AG10803 (cell line): ENCODE results near the gene CZIB.

Source experiments
- DNase-seq: peaks from one replicate; pipeline ENCODE4 v3.0.0; 2010; ENCODE audit warnings: low read depth
- H3K4me3 ChIP-seq: 2 replicates; pipeline ENCODE4 v1.5.1; 2011; ENCODE audit warnings: mild to moderate bottlenecking, low read length, control low read depth
- CTCF ChIP-seq: conservative IDR thresholded peaks from 2 replicates; pipeline ENCODE4 v1.5.1; 2011; ENCODE audit warnings: mild to moderate bottlenecking, low read length, control low read depth, inconsistent platforms

Gene CZIB

GRCh38 chr1:53196485-53197290 lies 23.7 kb downstream of the CZIB start, which contains the start of gene CPT2:
TSS of gene CPT2 (plus strand) at chr1:53196824. CDS start at chr1:53196944, 120 bp downstream.
- peak; percentile 11; the same call in 1 of the 2 replicates for TF ChIP-seq CTCF
- DNase-seq = peak; percentile 93
- peak within 1 kb of the TSS; percentile 87 for H3K4me3 ChIP-seq

- TF ChIP-seq CTCF = no peak
- DNase-seq = no peak
- H3K4me3 ChIP-seq = peak overlapping the region; percentile 87
These were observed 24.4 kb downstream of the CZIB start for GRCh38 chr1:53196017-53196484.

GRCh38 chr1:53195246-53196016 lies 25.0 kb downstream of the CZIB start:
- H3K4me3 ChIP-seq = no peak overlapping the region
- DNase-seq = no peak
- TF ChIP-seq CTCF = no peak

- no peak for DNase-seq
- no peak overlapping the region for H3K4me3 ChIP-seq
- TF ChIP-seq CTCF = no peak
These were observed 30.2 kb downstream of the CZIB start for GRCh38 chr1:53190210-53190611.

- no peak for TF ChIP-seq CTCF
- H3K4me3 ChIP-seq = no peak overlapping the region
- no peak for DNase-seq
These were observed 31.4 kb downstream of the CZIB start for GRCh38 chr1:53189061-53189460.

GRCh38 chr1:53188099-53188498 lies 32.3 kb downstream of the CZIB start:
- H3K4me3 ChIP-seq = no peak overlapping the region
- no peak for TF ChIP-seq CTCF
- DNase-seq = no peak
